Left ventricle myocardium inferior (tissue), 1 donor: ENCODE measurements around the gene ARHGAP11A. TPM values are rescaled to one million over a fixed set of nuclear protein-coding genes. Genes with fewer than 3 reads are reported as not detected.

Experiments
- DNase-seq: peaks from one replicate; pipeline ENCODE4 v3.0.0-alpha.2; 2020
- H3K27ac ChIP-seq: fragments of 200-600 bp; replicated peaks from 2 replicates; pipeline ENCODE4 v1.8.0; 2021
- H3K27me3 ChIP-seq: fragments of 200-600 bp; 2 replicates; pipeline ENCODE4 v1.8.0; 2021; ENCODE audit warnings: low read depth
- H3K36me3 ChIP-seq: fragments of 200-600 bp; 2 replicates; pipeline ENCODE4 v1.8.0; 2021
- H3K4me1 ChIP-seq: fragments of 200-600 bp; 2 replicates; pipeline ENCODE4 v1.8.0; 2021
- H3K4me3 ChIP-seq: fragments of 200-600 bp; 2 replicates; pipeline ENCODE4 v1.8.0; 2021; ENCODE audit warnings: mild to moderate bottlenecking, moderate library complexity
- H3K9me3 ChIP-seq: fragments of 200-600 bp; replicated peaks from 2 replicates; pipeline ENCODE4 v1.8.0; 2021
- CTCF ChIP-seq: fragments of 200-600 bp; IDR thresholded peaks from 2 replicates; pipeline ENCODE4 v1.8.0; 2021; ENCODE audit warnings: antibody characterized with exemption, mild to moderate bottlenecking, borderline replicate concordance
- intact Hi-C: fragments of 100-400 bp; cut with micrococcal nuclease; formaldehyde crosslinking; loops from one replicate; pipeline ENCODE4 v1.11.0; 2022
- total RNA-seq: library from RNA; stranded (reverse); fragmentation: NEBNext Ultra II Directional; extraction: Animal tissue kit (Norgen Biotek cat#: 25700); gene quantifications from one replicate; pipeline ENCODE4 v1.2.1, GENCODE V29; 2021
- donor health status: DM: no; HTN: yes; CAD: no; lungs with severe emphysema.

The ARHGAP11A gene
- total RNA-seq, 1 donor from 2014 or later = 2.5 TPM

DNA sequence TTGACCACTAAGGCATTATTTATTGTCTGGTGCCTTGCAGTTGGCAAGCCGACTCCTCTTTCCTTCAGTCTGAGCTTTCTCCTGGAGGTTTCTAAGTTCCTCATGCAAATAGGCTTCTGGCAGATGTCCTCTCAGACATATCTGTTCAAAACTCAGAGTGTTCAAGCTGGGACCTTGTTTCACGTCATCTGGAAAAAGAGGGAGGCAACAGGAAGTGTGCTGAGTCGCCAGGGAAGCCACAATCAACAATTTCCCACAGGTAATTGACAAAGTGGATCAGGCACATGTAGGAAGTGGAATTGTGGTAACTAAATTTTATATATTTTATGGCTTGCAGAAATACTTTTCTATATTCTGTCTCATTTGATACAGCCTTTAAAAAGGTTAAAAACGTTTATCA is 40.8 kb downstream of the ARHGAP11A start:
- Histone ChIP-seq H3K36me3 (no peaks in the 10 kb centered on the region), H3K4me3 (no peak overlapping the region), H3K9me3 (no peaks in the 10 kb centered on the region), H3K27ac (no peak overlapping the region), H3K27me3 (no peaks in the 10 kb centered on the region), H3K4me1 (peaks cover 3% of the 10 kb centered on the region)
- intact Hi-C loops = no loop called here
- DNase-seq = no peak
- TF ChIP-seq CTCF = no peak

- H3K36me3 ChIP-seq = no peaks in the 10 kb centered on the region
- no peaks in the 10 kb centered on the region for H3K9me3 ChIP-seq
- DNase-seq = no peak
- TF ChIP-seq CTCF = no peak
- H3K4me3 ChIP-seq = no peak overlapping the region
- no peak overlapping the region for H3K27ac ChIP-seq
- intact Hi-C loops = no loop called here
- H3K27me3 ChIP-seq = no peaks in the 10 kb centered on the region
- H3K4me1 ChIP-seq = peaks cover 3% of the 10 kb centered on the region
These were observed 41.2 kb downstream of the ARHGAP11A start for GRCh38 chr15:32656496-32656895.

GRCh38 chr15:32657198-32657883 is 42.0 kb downstream of the ARHGAP11A start:
- Histone ChIP-seq H3K4me1 (peaks cover 3% of the 10 kb centered on the region), H3K27ac (no peak overlapping the region), H3K4me3 (no peak overlapping the region), H3K27me3 (no peaks in the 10 kb centered on the region), H3K36me3 (no peaks in the 10 kb centered on the region), H3K9me3 (no peaks in the 10 kb centered on the region)
- intact Hi-C loops = no loop called here
- no peak for TF ChIP-seq CTCF
- DNase-seq = no peak

DNA sequence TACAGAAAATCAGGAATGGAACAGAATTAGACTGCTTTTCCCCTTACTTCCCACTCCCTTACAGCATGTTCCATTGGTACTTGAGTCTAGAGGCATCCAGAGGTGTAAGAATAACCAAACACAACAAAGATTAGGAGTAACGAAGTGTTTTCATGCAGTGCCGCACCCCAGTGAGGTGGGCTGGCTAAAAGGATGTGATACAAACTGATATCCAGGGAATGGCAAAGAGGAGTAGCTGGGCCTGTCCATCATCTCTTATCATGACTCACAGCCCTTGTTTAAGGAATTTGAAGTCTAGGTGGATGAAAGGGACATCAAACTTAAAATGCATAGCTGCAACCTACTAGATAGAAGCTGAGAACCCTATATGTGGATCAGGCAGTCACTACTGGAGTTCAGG is 42.6 kb downstream of the ARHGAP11A start:
- no peak for TF ChIP-seq CTCF
- no peak overlapping the region for H3K4me3 ChIP-seq
- intact Hi-C loops = no loop called here

GRCh38 chr15:32659340-32660155 is 44.2 kb downstream of the ARHGAP11A start:
- DNase-seq = no peak
- Histone ChIP-seq H3K9me3 (no peaks in the 10 kb centered on the region), H3K27me3 (no peaks in the 10 kb centered on the region), H3K36me3 (no peaks in the 10 kb centered on the region), H3K27ac (no peak overlapping the region), H3K4me1 (peaks cover 3% of the 10 kb centered on the region), H3K4me3 (no peak overlapping the region)
- TF ChIP-seq CTCF = peak; percentile 15
- intact Hi-C loops = loop anchor here (5.0 to 10.0 kb wide), 2 partner anchors 275 to 338 kb away; no protein-coding TSS in a partner anchor

More for the DNA sequence above, 42.6 kb downstream of the ARHGAP11A start:
- H3K36me3 ChIP-seq = no peaks in the 10 kb centered on the region
- no peak overlapping the region for H3K27ac ChIP-seq
- no peaks in the 10 kb centered on the region for H3K27me3 ChIP-seq
- DNase-seq = no peak
- H3K9me3 ChIP-seq = no peaks in the 10 kb centered on the region
- peaks cover 3% of the 10 kb centered on the region for H3K4me1 ChIP-seq
